SK-N-SH (cell line): ENCODE results near the gene CATSPERD. TPM values are rescaled to one million over a fixed set of nuclear protein-coding genes. Genes with fewer than 3 reads are reported as not detected.

ENCODE experiments used
- CTCF ChIA-PET: fragments of 300-600, 350-600 bp; formaldehyde crosslinking; extraction: SDS; loops from one replicate; lab custom pipeline; 2021; lab: Yijun Ruan, JAX
- POLR2A ChIA-PET: fragments of 350-600 bp; sonication (Branson Sonifier 250); formaldehyde crosslinking; extraction: SDS; loops from one replicate; lab custom pipeline; 2020; ENCODE audit warnings: antibody characterized with exemption, inconsistent platforms; lab: Yijun Ruan, JAX
- DNase-seq: peaks from one replicate; pipeline ENCODE4 v3.0.0; 2012
- H2AFZ ChIP-seq: fragments of 200-600 bp; sonication (generic); 2 replicates; pipeline ENCODE4 v1.8.1; 2016; ENCODE audit warnings: antibody characterized with exemption, mild to moderate bottlenecking, low read depth
- H3F3A ChIP-seq: fragments of 200-600 bp; sonication (generic); replicated peaks from 2 replicates; pipeline ENCODE3; 2016; ENCODE audit warnings: antibody characterized with exemption, mild to moderate bottlenecking; ENCODE audit not compliant: insufficient read depth
- H3K27ac ChIP-seq, 2 experiments: fragments of 200-500 bp in 1 of 2; fragments of 200-600 bp in 1 of 2; sonication (Bioruptor generic) in 1 of 2; sonication (generic), shearing (Covaris generic) in 1 of 2; 2 replicates each; pipeline versions ENCODE4 v1.5.1 to v1.6.1; 2014 to 2016; ENCODE audit warnings: low read depth in 2 of 2, inconsistent platforms in 1 of 2, low read length in 1 of 2, mild to moderate bottlenecking in 1 of 2, mixed read lengths in 1 of 2
- H3K27me3 ChIP-seq: fragments of 200-600 bp; sonication (generic), shearing (Covaris generic); 2 replicates; pipeline ENCODE4 v1.6.1; 2016; ENCODE audit warnings: mixed run types; ENCODE audit not compliant: insufficient read depth
- H3K36me3 ChIP-seq, 2 experiments: fragments of 200-500 bp in 1 of 2; fragments of 200-600 bp in 1 of 2; sonication (Bioruptor generic) in 1 of 2; sonication (generic) in 1 of 2; replicated peaks in 1 of 2; 2 replicates each; pipeline versions ENCODE3 to v1.5.1; 2014 to 2016; ENCODE audit warnings: low read length in 1 of 2, mild to moderate bottlenecking in 1 of 2; ENCODE audit not compliant: insufficient read depth in 2 of 2, control insufficient read depth in 1 of 2
- H3K4me1 ChIP-seq, 2 experiments: fragments of 200-500 bp in 1 of 2; fragments of 200-600 bp in 1 of 2; sonication (Bioruptor generic) in 1 of 2; sonication (generic), shearing (Covaris generic) in 1 of 2; 2 replicates each; pipeline versions ENCODE4 v1.5.1 to v1.6.1; 2014 to 2016; ENCODE audit warnings: low read depth in 1 of 2, low read length in 1 of 2, mixed run types in 1 of 2; ENCODE audit not compliant: insufficient read depth in 2 of 2, control insufficient read depth in 1 of 2
- H3K4me2 ChIP-seq: fragments of 200-600 bp; sonication (generic), shearing (Covaris generic); 2 replicates; pipeline ENCODE4 v1.6.1; 2017; ENCODE audit warnings: mixed run types
- H3K4me3 ChIP-seq, 2 experiments: fragments of 200-500 bp in 1 of 2; fragments of 200-600 bp in 1 of 2; sonication (Bioruptor generic) in 1 of 2; sonication (generic), shearing (Covaris generic) in 1 of 2; 2 replicates each; pipeline versions ENCODE4 v1.5.1 to v1.8.1; 2014 to 2016; ENCODE audit warnings: low read depth in 2 of 2, inconsistent platforms in 1 of 2, low read length in 1 of 2, mild to moderate bottlenecking in 1 of 2, mixed read lengths in 1 of 2, moderate library complexity in 1 of 2
- H3K79me2 ChIP-seq: fragments of 200-600 bp; sonication (generic); 2 replicates; pipeline ENCODE4 v1.8.1; 2017; ENCODE audit warnings: mild to moderate bottlenecking; ENCODE audit not compliant: insufficient read depth
- H3K9ac ChIP-seq: fragments of 200-600 bp; sonication (generic); 2 replicates; pipeline ENCODE4 v1.6.1; 2017; ENCODE audit warnings: mixed run types
- H3K9me2 ChIP-seq: fragments of 200-600 bp; sonication (generic); 2 replicates; pipeline ENCODE4 v1.6.1; 2017; ENCODE audit warnings: mixed run types
- H3K9me3 ChIP-seq: fragments of 200-600 bp; sonication (generic); 2 replicates; pipeline ENCODE4 v1.6.1; 2017; ENCODE audit warnings: mixed run types, mild to moderate bottlenecking, moderate library complexity
- H4K20me1 ChIP-seq: fragments of 200-600 bp; sonication (generic); 2 replicates; pipeline ENCODE4 v1.6.1; 2017; ENCODE audit warnings: mild to moderate bottlenecking, mixed run types; ENCODE audit not compliant: insufficient read depth
- CTCF ChIP-seq: fragments of 200-600 bp; sonication (generic); IDR thresholded peaks from 2 replicates; pipeline ENCODE4 v1.6.1; 2017; ENCODE audit warnings: antibody characterized with exemption, mild to moderate bottlenecking, moderate library complexity
- FOSL2 ChIP-seq: IDR thresholded peaks from 2 replicates; pipeline ENCODE4 v1.4.0; 2012; ENCODE audit warnings: low read depth, mild to moderate bottlenecking, moderate library complexity, borderline replicate concordance
- FOXJ3 ChIP-seq: sonication (generic); formaldehyde crosslinking; IDR thresholded peaks from 2 replicates; pipeline ENCODE4 v1.5.1; 2020; ENCODE audit warnings: mild to moderate bottlenecking, missing genetic modification reagents
- GATA2 ChIP-seq: sonication (generic); formaldehyde crosslinking; IDR thresholded peaks from 2 replicates; pipeline ENCODE4 v1.5.0; 2020; ENCODE audit warnings: mild to moderate bottlenecking, missing genetic modification reagents
- IRF3 ChIP-seq: fragments of 150-350 bp; IDR thresholded peaks from 2 replicates; pipeline ENCODE4 v1.6.1; 2016; ENCODE audit warnings: mild to moderate bottlenecking, low read depth, low read length
- NFIC ChIP-seq: IDR thresholded peaks from 2 replicates; pipeline ENCODE4 v1.4.0; 2012; ENCODE audit warnings: borderline replicate concordance
- POLR2AphosphoS5 ChIP-seq: IDR thresholded peaks from 2 replicates; pipeline ENCODE4 v1.6.1; 2012; ENCODE audit warnings: low read depth, low read length
- RAD21 ChIP-seq: IDR thresholded peaks from 2 replicates; pipeline ENCODE4 v1.6.1; 2012; ENCODE audit warnings: mild to moderate bottlenecking, low read length
- REST ChIP-seq: IDR thresholded peaks from 2 replicates; pipeline ENCODE4 v1.6.1; 2012; ENCODE audit warnings: mild to moderate bottlenecking, low read depth, low read length, moderate library complexity
- RFX5 ChIP-seq: IDR thresholded peaks from 2 replicates; pipeline ENCODE4 v1.6.1; 2012; ENCODE audit warnings: mild to moderate bottlenecking, improper control_type of control experiment, low read length
- SMC3 ChIP-seq: IDR thresholded peaks from 2 replicates; pipeline ENCODE4 v1.6.1; 2012; ENCODE audit warnings: low read depth, low read length, improper control_type of control experiment
- TAF1 ChIP-seq: IDR thresholded peaks from 2 replicates; pipeline ENCODE4 v1.6.1; 2012; ENCODE audit warnings: low read depth, mild to moderate bottlenecking, low read length, moderate library complexity, borderline replicate concordance
- TCF12 ChIP-seq: IDR thresholded peaks from 2 replicates; pipeline ENCODE4 v1.4.0; 2012
- USF1 ChIP-seq: IDR thresholded peaks from 2 replicates; pipeline ENCODE4 v1.4.0; 2012; ENCODE audit warnings: low read depth, borderline replicate concordance
- WGBS: methylation state at CpG from one replicate; pipeline ENCODE4 v1.1.6; 2017; ENCODE audit warnings: low lambda C conversion rate; 5-methylcytosine and 5-hydroxymethylcytosine counted together
- polyA plus RNA-seq, 3 experiments: library from polyadenylated mRNA; depleted of rRNA; stranded (reverse); fragments of >200 nt; gene quantifications; 2 replicates each; pipeline ENCODE4 v1.2.3, GENCODE V29; 2012

Gene CATSPERD
- polyA plus RNA-seq, 1 of the 3 experiments (the other 2 are of a cell fraction), result not detected

- H3K9me3 ChIP-seq, result no peaks in the 10 kb centered on the region
- CTCF ChIA-PET, result interaction anchor here (0.6 to 5.8 kb wide), 10 partner anchors 10 to 838 kb away, joined by 3 to 51 read pairs (median 4); partner anchors contain the start of gene NRTN
- no peaks in the 10 kb centered on the region for H3K79me2 ChIP-seq
- H3K27ac ChIP-seq, result no peak overlapping the region
- no peak overlapping the region for H3K4me3 ChIP-seq
- no peaks in the 10 kb centered on the region for H3K9me2 ChIP-seq
- TF ChIP-seq POLR2AphosphoS5 (no peak), CTCF (peak; percentile 28; the same call in 1 of the 2 replicates), NFIC (no peak), RAD21 (peak; percentile 45), SMC3 (peak; percentile 37), TAF1 (no peak), RFX5 (no peak), REST (no peak), FOSL2 (no peak), USF1 (no peak), GATA2 (no peak), FOXJ3 (CRISPR knock-in tag) (no peak), TCF12 (no peak), IRF3 (no peak)
- POLR2A ChIA-PET, result interaction anchor here (0.5 kb wide), 1 partner anchor 20 kb away, joined by 3 read pairs; no protein-coding TSS in a partner anchor
- H3F3A ChIP-seq, result no peaks in the 10 kb centered on the region
- DNase-seq, result peak; percentile 69
- H3K9ac ChIP-seq, result no peak overlapping the region
- H4K20me1 ChIP-seq, result no peaks in the 10 kb centered on the region
- no peak overlapping the region for H3K4me2 ChIP-seq
- peaks cover 0 to 17% of the 10 kb centered on the region in 2 experiments; a peak in 1 of 4 replicates for H3K4me1 ChIP-seq
- no peak overlapping the region for H2AFZ ChIP-seq
- no peaks in the 10 kb centered on the region; the same call in 1 of the 2 replicates for H3K27me3 ChIP-seq
- H3K36me3 ChIP-seq, result no peaks in the 10 kb centered on the region
- WGBS, result 71% methylated on average over 20 of the region's 30 CpGs
Measured at GRCh38 chr19:5823579-5824281, 103.3 kb downstream of the CATSPERD start.
